Measurements from ENCODE around the gene GPR4.

DNA sequence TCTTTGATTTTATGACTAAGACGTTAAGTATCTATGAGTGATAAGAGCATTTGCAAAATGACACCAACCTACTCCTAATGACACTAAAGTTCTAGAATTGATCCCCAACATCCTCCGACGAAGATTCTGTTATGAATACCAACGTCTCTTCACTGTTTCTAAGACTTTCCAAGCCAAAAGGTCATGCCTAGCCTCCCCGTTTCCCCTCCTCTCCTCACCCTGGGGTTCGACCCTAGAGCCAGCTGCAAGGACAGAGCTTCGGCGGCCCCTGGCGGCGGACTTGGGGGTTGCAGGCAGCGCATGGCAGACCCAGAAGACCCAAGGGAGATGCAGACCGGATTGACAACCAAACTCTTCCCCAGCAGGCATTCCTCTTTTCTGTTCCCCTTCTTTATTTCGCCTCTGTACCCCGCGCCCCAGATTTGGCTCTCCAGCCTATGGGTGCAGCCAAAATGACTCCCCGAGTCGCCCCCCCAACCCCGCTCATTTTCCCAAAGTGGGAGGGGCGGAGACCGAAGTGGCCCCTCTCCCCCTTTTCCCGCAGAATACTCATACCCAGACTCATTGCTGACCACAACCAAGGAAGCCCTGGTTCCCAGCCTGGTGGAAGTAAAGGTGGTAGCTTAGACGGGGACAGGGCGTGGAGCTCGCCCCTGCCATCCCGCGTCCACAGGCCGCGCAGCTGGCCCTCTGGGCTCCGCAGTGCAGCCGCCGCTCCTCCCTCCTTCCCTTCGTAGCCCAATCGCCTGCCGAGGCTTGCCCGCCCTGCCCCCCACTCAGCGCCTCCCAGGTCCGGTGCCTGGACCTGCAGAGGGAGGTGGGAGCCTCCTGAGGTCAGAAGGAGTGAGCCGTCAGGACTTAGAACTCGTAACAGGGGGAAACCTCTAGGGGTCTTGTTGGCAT, 41.3 kb upstream of the GPR4 start:
- TF ChIP-seq, protein P1, sequence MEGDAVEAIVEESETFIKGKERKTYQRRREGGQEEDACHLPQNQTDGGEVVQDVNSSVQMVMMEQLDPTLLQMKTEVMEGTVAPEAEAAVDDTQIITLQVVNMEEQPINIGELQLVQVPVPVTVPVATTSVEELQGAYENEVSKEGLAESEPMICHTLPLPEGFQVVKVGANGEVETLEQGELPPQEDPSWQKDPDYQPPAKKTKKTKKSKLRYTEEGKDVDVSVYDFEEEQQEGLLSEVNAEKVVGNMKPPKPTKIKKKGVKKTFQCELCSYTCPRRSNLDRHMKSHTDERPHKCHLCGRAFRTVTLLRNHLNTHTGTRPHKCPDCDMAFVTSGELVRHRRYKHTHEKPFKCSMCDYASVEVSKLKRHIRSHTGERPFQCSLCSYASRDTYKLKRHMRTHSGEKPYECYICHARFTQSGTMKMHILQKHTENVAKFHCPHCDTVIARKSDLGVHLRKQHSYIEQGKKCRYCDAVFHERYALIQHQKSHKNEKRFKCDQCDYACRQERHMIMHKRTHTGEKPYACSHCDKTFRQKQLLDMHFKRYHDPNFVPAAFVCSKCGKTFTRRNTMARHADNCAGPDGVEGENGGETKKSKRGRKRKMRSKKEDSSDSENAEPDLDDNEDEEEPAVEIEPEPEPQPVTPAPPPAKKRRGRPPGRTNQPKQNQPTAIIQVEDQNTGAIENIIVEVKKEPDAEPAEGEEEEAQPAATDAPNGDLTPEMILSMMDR (conservative IDR thresholded peaks at IDR 0.05; ENCODE audit: low read length) = peak; percentile 99
- no peak for TF ChIP-seq EZH2phosphoT487 (IDR thresholded peaks at IDR 0.05; ENCODE audit: borderline replicate concordance, low read depth, low read length)

Data from OCI-LY7 (cell line).